ENCODE results near the gene AQP11. TPM values are rescaled to one million over a fixed set of nuclear protein-coding genes. Genes with fewer than 3 reads are reported as not detected.
A peak's percentile ranks its signal among the peaks of the same experiment; 100 is the strongest.

AQP11 gene
- total RNA-seq, 2 donors from 2014 or later = 1.7 to 2.6 TPM

GRCh38 chr11:77580712-77581337, 8.9 kb upstream of the AQP11 start:
- Histone ChIP-seq H3K4me3 (ENCODE audit: low read length) (peak overlapping the region; percentile 57), H3K9me3 (ENCODE audit: control insufficient read depth, low read length) (peaks cover 90% of the 10 kb centered on the region), H3K4me1 (ENCODE audit: control insufficient read depth, insufficient read depth, low read length) (no peaks in the 10 kb centered on the region), H3K27ac (ENCODE audit: low read depth, low read length) (no peak overlapping the region), H3K9ac (ENCODE audit: extremely low read depth, low read length, poor library complexity, severe bottlenecking) (no peak overlapping the region), H3K27me3 (ENCODE audit: control insufficient read depth, insufficient read depth, low read length, poor library complexity, severe bottlenecking) (no peaks in the 10 kb centered on the region), H3K36me3 (ENCODE audit: control insufficient read depth, insufficient read depth, low read length) (peaks cover 7% of the 10 kb centered on the region)
- no peak for DNase-seq
- peaks cover 37% of the 10 kb centered on the region for H3K36me3 Mint-ChIP-seq (ENCODE audit: low read depth)
- no peaks in the 10 kb centered on the region for H3K27me3 Mint-ChIP-seq (ENCODE audit: insufficient read depth)
- peaks cover 5% of the 10 kb centered on the region for H3K4me1 Mint-ChIP-seq
- WGBS, 2 experiments (ENCODE audit: insufficient coverage in 1 of 2, insufficient read length in 1 of 2) = 84 to 96% methylated on average over 2 of the region's 5 CpGs
- peaks cover 82% of the 10 kb centered on the region for H3K9me3 Mint-ChIP-seq
- TF ChIP-seq CTCF (conservative IDR thresholded peaks at IDR 0.05) = no peak
- H3K27ac Mint-ChIP-seq = no peak overlapping the region
- no peak overlapping the region for H3K4me3 Mint-ChIP-seq

GRCh38 chr11:77589181-77589520, 602 bp upstream of the AQP11 start:
- WGBS, 2 experiments (ENCODE audit: insufficient coverage in 1 of 2, insufficient read length in 1 of 2) = 0 to 12% methylated on average over 4 to 19 of the region's 19 CpGs

GRCh38 chr11:77590194-77590782, 535 bp downstream of the AQP11 start:
- peak; percentile 58 for TF ChIP-seq CTCF (conservative IDR thresholded peaks at IDR 0.05)
- Histone ChIP-seq H3K27me3 (ENCODE audit: control insufficient read depth, insufficient read depth, low read length, poor library complexity, severe bottlenecking) (no peaks in the 10 kb centered on the region), H3K9ac (ENCODE audit: extremely low read depth, low read length, poor library complexity, severe bottlenecking) (peak overlapping the region; percentile 13), H3K27ac (ENCODE audit: low read depth, low read length) (no peak overlapping the region), H3K9me3 (ENCODE audit: control insufficient read depth, low read length) (peaks cover 15% of the 10 kb centered on the region), H3K36me3 (ENCODE audit: control insufficient read depth, insufficient read depth, low read length) (no peaks in the 10 kb centered on the region), H3K4me3 (ENCODE audit: low read length) (peak overlapping the region; percentile 89), H3K4me1 (ENCODE audit: control insufficient read depth, insufficient read depth, low read length) (no peaks in the 10 kb centered on the region)
- Mint-ChIP-seq H3K36me3 (ENCODE audit: low read depth) (peaks cover 20% of the 10 kb centered on the region), H3K27me3 (ENCODE audit: insufficient read depth) (peaks cover 11% of the 10 kb centered on the region), H3K27ac (peak overlapping the region; percentile 48), H3K9me3 (peaks cover 26% of the 10 kb centered on the region), H3K4me3 (peak overlapping the region; percentile 78), H3K4me1 (peaks cover 11% of the 10 kb centered on the region)
- peak; percentile 80 for DNase-seq
- 11 to 21% methylated on average over 17 to 31 of the region's 31 CpGs for WGBS, 2 experiments (ENCODE audit: insufficient coverage in 1 of 2, insufficient read length in 1 of 2)

More at GRCh38 chr11:77589181-77589520, 602 bp upstream of the AQP11 start:
- peaks cover 20% of the 10 kb centered on the region for H3K36me3 Mint-ChIP-seq (ENCODE audit: low read depth)
- H3K27ac Mint-ChIP-seq = peak overlapping the region; percentile 91
- Histone ChIP-seq H3K36me3 (ENCODE audit: control insufficient read depth, insufficient read depth, low read length) (no peaks in the 10 kb centered on the region), H3K9ac (ENCODE audit: extremely low read depth, low read length, poor library complexity, severe bottlenecking) (no peak overlapping the region), H3K27ac (ENCODE audit: low read depth, low read length) (no peak overlapping the region), H3K4me1 (ENCODE audit: control insufficient read depth, insufficient read depth, low read length) (no peaks in the 10 kb centered on the region), H3K4me3 (ENCODE audit: low read length) (peak overlapping the region; percentile 89), H3K9me3 (ENCODE audit: control insufficient read depth, low read length) (peaks cover 23% of the 10 kb centered on the region), H3K27me3 (ENCODE audit: control insufficient read depth, insufficient read depth, low read length, poor library complexity, severe bottlenecking) (no peaks in the 10 kb centered on the region)
- peaks cover 36% of the 10 kb centered on the region for H3K9me3 Mint-ChIP-seq
- TF ChIP-seq CTCF (conservative IDR thresholded peaks at IDR 0.05) = no peak
- no peak for DNase-seq
- H3K27me3 Mint-ChIP-seq (ENCODE audit: insufficient read depth) = peaks cover 11% of the 10 kb centered on the region
- peaks cover 11% of the 10 kb centered on the region for H3K4me1 Mint-ChIP-seq
- H3K4me3 Mint-ChIP-seq = peak overlapping the region; percentile 78
